ENCODE data around the gene STEAP4. TPM values are rescaled to one million over a fixed set of nuclear protein-coding genes. Genes with fewer than 3 reads are reported as not detected.
"Not testable (repeated sequence)": the region's sequence is repeated elsewhere in the genome, so short reads cannot be mapped to it uniquely, and the experiment has no call there.

STEAP4 gene
- total RNA-seq, 1 experiment from 2014 or later: 0.10 TPM

DNA sequence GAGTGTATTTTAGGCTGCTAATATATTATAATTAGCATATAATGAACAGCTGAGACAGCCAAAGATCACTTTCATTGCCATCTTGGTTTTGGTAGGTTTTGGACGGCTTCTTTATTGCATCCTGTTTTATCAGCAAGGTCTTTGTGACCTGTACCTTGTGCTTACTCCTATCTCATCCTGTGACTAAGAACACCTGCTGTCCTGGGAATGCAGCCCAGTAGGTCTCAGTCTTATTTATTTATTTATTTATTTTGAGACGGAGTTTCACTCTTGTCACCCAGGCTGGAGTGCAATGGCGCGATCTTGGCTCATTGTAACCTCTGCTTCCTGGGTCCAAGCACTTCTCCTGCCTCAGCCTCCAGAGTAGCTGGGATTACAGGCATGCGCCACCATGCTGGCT lies 31.8 kb downstream of the STEAP4 start:
- DNase-seq (ENCODE audit: extremely low read depth, low read depth): not testable (repeated sequence)

GRCh38 chr7:88269586-88269985 lies 37.1 kb downstream of the STEAP4 start:
- DNase-seq (ENCODE audit: extremely low read depth, low read depth): no peak

DNA sequence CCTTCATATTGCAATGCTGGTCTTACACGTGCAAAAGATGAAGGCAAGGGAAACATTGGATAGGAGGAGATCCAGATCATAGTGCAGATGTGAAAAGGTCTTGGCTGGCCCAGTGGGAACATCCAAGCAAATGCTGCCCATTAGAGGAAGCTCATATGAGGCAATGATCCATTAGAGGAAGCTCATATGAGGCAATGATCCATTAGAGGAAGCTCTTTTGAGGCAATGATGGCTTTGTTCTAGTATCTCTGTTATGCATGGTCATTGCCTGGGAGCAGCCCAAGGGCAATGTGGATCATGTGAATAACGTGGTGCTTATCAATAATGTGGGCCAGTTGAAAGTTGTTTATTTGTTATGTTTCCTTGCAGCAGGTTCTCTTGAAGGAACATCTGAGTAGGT lies 37.8 kb downstream of the STEAP4 start:
- no peak for DNase-seq (ENCODE audit: extremely low read depth, low read depth)

GRCh38 chr7:88268051-88268450 lies 38.6 kb downstream of the STEAP4 start:
- DNase-seq (ENCODE audit: extremely low read depth, low read depth): no peak

DNA sequence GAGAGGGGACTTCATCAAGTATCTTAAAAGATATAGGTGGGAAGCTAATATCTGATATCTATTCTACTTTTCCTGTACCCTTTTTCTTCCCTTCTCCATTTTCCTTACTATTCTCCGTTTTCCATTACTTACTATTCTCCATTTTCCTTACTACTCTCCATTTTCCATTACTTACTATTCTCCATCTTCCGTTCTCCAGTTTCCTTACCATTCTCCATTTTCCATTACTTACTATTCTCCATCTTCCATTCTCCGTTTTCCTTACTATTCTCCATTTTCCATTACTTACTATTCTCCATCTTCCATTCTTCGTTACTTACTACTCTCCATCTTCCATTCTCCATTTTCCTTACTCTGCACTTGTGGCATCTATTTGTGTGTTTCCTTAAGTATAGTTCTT lies 39.3 kb downstream of the STEAP4 start:
- DNase-seq (ENCODE audit: extremely low read depth, low read depth): no peak

GRCh38 chr7:88264987-88265386 lies 41.7 kb downstream of the STEAP4 start:
- not testable (repeated sequence) for DNase-seq (ENCODE audit: extremely low read depth, low read depth)

GRCh38 chr7:88262562-88262961 lies 44.1 kb downstream of the STEAP4 start:
- DNase-seq (ENCODE audit: extremely low read depth, low read depth): no peak

DNA sequence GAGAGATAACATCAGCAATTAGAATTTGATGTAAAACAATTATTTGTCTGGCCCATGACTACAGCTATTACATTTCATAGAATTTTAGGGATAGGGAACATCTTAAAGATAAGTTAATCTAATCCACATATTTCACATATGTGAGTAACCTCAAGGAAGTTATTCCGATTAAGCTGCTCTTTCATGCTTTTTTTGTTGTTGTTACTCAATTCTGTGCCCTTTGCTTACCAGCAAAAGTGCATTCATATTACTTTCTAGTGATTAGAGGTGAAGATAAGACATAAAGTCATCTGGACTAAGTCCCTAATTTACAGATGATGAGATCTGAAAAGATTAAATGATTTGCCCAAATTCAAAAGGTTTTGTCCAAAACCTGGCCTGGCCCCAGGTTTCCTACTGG lies 46.0 kb downstream of the STEAP4 start:
- no peak for DNase-seq (ENCODE audit: extremely low read depth, low read depth)

GRCh38 chr7:88259656-88260380 lies 46.9 kb downstream of the STEAP4 start:
- DNase-seq (ENCODE audit: extremely low read depth, low read depth): no peak

DNA sequence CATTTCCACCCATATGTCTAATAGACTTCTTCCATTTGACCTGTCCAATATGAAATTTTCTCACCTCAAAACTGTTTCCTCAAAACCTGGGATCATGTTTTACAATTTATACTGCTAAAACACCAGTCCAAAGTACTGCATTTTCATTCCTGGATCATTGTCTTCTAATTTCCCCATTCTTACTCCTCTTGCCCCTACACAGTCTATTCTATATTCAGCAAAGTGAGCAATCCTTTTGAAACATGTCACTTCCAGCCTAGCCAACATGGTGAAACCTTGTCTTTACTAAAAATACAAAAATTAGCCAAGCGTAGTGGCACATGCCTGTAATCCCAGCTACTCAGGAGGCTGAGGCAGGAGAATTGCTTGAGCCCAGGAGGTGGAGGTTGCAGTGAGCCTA lies 48.4 kb downstream of the STEAP4 start:
- not testable (repeated sequence) for DNase-seq (ENCODE audit: extremely low read depth, low read depth)

DNA sequence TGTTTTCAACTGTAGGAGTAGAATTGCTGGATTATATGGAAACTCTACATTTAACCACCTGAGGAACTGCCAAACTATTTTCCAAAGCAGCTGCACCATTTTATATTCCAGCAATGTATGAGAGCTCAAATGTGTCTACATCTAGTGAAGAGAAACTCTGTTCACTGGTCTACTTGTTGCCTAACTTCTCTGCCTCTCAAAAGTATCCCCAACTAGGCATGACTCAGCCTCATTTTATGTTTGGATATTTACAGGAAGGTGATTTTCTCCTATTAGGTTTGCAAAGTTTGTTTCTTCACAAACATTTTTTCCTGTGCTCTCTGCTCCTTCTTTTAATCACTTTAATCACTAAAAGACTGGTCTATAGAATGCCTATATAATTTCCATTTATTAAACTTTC lies 49.8 kb downstream of the STEAP4 start:
- DNase-seq (ENCODE audit: extremely low read depth, low read depth): no peak

DNA sequence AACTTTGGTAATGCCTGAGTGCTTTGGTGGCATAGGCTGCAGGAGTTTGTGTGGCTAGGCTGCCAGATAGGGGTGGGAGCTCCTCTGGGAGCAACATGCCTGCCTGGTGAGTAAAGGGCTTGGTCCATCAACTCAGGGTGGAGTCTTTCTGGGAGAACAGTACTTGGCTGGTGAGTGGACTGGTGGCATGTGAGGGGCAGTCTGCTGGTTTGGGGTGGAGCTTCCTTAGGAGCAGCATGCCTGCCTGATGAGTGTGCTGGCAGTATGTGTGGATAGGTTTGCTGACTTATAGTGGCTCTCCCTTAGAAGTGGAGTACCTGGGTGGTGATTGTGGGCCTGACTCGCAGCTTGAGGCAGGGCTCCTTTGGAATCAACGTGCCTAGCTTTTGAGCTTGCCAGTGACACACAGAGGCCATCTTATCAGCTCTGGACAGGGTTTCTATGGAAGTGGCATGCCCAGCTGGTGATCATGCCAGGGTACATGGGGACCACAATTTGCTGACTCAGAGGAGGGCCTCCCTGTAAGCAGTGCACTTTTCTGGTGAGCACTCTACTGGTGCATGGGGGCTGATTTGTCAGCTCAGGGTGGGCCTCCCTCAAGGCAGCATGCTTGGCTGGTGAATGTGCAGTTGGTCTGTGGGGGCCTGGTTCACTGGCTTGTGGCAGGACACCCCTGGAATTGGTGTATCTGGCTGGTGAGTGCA lies 51.8 kb downstream of the STEAP4 start:
- no peak for DNase-seq (ENCODE audit: extremely low read depth, low read depth)

GRCh38 chr7:88253640-88254039 lies 53.1 kb downstream of the STEAP4 start:
- DNase-seq (ENCODE audit: extremely low read depth, low read depth): no peak

GRCh38 chr7:88244258-88244657 lies 62.4 kb downstream of the STEAP4 start:
- DNase-seq (ENCODE audit: extremely low read depth, low read depth): no peak

GRCh38 chr7:88243345-88243909 lies 63.3 kb downstream of the STEAP4 start:
- DNase-seq (ENCODE audit: extremely low read depth, low read depth): peak; percentile 35

DNA sequence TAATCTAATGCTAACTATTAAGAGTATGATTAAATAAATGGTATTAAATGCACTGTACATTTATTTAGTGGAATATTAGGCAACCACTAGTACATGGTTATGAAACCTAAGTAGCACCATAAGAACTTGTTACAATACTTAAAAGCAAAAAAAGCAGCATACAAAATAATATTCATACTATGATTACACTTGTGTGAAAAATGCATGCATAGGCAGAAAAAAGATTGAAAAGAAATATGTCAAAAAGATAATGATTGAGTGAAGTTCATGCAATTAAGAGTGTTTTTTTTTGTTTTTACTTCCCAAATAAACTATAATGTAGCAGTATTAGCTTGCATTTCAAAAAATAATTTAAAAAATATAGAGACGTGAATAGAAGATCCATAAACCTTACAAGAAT lies 66.8 kb downstream of the STEAP4 start:
- DNase-seq (ENCODE audit: extremely low read depth, low read depth): no peak

DNA sequence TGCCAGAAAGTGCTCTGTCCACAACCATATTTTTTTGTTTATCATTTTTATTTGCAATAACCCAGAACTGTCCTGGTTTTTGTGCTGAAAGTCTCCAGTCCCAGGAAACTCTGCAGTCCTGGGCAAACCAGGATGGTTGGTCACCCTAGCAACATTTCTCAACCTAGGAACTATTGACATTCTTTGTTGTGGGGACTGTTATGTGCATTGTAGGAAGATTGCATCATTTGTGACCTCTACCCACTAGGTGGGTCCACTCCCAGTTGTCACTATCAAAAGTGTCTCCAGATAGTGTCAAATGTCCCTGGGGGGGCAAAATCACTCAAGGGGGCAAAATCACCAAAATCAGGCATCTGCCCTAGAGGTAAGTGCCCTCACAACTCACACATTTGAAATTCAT lies 72.9 kb downstream of the STEAP4 start:
- DNase-seq (ENCODE audit: extremely low read depth, low read depth): no peak

- DNase-seq (ENCODE audit: extremely low read depth, low read depth): no peak
These were observed 76.0 kb downstream of the STEAP4 start for GRCh38 chr7:88230646-88231045.

DNA sequence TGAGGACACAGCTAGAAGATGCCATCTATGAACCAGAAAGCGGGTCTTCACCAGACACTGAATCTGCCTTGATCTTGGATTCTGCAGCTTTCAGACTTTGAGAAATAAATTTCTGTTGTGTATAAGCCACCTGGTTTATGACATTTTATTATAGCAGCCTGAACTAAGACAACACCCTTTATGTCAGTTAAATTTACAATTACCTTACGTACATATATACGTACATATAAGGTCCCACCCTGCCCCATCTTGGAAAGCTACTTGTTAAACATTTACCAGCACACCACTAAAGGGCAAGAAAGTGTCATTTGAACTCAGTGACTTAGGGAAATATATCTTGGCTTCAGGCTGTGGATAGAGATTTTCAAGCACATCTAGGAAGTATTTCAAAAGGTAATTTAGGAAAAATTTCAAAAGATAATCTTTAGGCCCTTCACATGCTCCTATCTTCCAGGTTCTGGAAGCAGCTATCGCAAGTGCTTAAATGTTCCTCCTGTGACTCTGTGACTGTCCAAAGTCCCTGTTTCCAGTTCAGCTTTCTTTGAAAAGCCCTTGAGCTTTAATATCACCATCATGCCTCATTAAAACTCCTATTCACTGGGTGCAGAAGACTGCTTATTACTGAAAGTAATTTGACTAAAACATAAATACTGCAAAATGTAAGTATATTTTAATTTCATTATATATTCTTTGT lies 77.2 kb downstream of the STEAP4 start:
- DNase-seq (ENCODE audit: extremely low read depth, low read depth): no peak

- DNase-seq (ENCODE audit: extremely low read depth, low read depth): peak; percentile 46
These were observed 79.7 kb downstream of the STEAP4 start for GRCh38 chr7:88226886-88227516.

DNA sequence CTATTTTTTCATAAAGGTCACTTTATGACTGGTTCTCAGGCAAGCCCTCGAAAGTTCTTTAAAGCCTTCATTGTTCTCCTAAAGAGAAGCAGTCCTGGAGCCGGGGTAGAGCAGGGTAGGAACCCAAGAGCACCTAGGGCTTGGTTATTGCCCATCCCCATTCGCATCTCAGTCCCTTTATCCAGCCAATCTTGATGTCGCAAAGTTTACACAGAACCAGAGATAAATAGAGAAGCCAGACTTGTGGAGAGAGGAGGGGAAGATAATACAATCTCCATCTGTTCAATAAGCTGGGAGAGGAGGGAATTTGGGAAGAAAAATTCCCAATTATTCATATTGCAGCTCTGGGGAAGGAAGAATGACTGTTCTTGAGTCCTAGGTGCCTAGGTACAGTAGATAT lies 80.5 kb downstream of the STEAP4 start:
- no peak for DNase-seq (ENCODE audit: extremely low read depth, low read depth)

Data from NCI-H460 (cell line).